GM12878 (cell line): ENCODE measurements around the gene RRM2. TPM values are rescaled to one million over a fixed set of nuclear protein-coding genes. Genes with fewer than 3 reads are reported as not detected.

Experiments
- CBX3 ChIP-seq: fragments of 200-600 bp; sonication (generic); IDR thresholded peaks from 2 replicates; pipeline ENCODE4 v1.6.1; 2016; ENCODE audit warnings: low read depth, borderline replicate concordance
- CREB1 ChIP-seq: IDR thresholded peaks from 2 replicates; pipeline ENCODE4 v1.6.1; 2012; ENCODE audit warnings: low read depth, mild to moderate bottlenecking, inconsistent platforms
- CREM ChIP-seq: IDR thresholded peaks from 2 replicates; pipeline ENCODE4 v1.6.1; 2014; ENCODE audit warnings: antibody characterized with exemption, low read depth
- HDAC2 ChIP-seq: fragments of 200-600 bp; sonication (generic); IDR thresholded peaks from 2 replicates; pipeline ENCODE4 v1.6.1; 2017
- IKZF2 ChIP-seq, 2 experiments: fragments of 450-650 bp; IDR thresholded peaks; 2 replicates each; pipeline ENCODE4 v1.6.1; 2017; ENCODE audit warnings: mild to moderate bottlenecking in 2 of 2, moderate library complexity in 2 of 2
- MYB ChIP-seq: fragments of 150-350 bp; IDR thresholded peaks from 2 replicates; pipeline ENCODE4 v1.6.1; 2014; ENCODE audit warnings: mild to moderate bottlenecking, low read depth, low read length, borderline replicate concordance
- MYC ChIP-seq: IDR thresholded peaks from 2 replicates; pipeline ENCODE4 v1.6.1; 2011; ENCODE audit warnings: mild to moderate bottlenecking, low read length, moderate library complexity, inconsistent platforms; ENCODE audit not compliant: insufficient read depth, insufficient replicate concordance, insufficient read length, severe bottlenecking
- NFXL1 ChIP-seq: fragments of 450-650 bp; IDR thresholded peaks from 2 replicates; pipeline ENCODE4 v1.6.1; 2017; ENCODE audit warnings: antibody characterized with exemption, mild to moderate bottlenecking, borderline replicate concordance
- NFYA ChIP-seq: IDR thresholded peaks from 2 replicates; pipeline ENCODE4 v1.6.1; 2011; ENCODE audit warnings: low read depth, mild to moderate bottlenecking, low read length, improper control_type of control experiment, borderline replicate concordance
- NRF1 ChIP-seq: conservative IDR thresholded peaks from 2 replicates; pipeline ENCODE4 v1.6.1; 2011; ENCODE audit warnings: mild to moderate bottlenecking, low read depth, low read length, improper control_type of control experiment
- RB1 ChIP-seq: fragments of 450-650 bp; formaldehyde crosslinking; IDR thresholded peaks from 2 replicates; pipeline ENCODE4 v1.6.1; 2017; ENCODE audit warnings: mild to moderate bottlenecking, borderline replicate concordance
- SREBF1 ChIP-seq: IDR thresholded peaks from 2 replicates; pipeline ENCODE4 v1.6.1; 2012; ENCODE audit warnings: mild to moderate bottlenecking, low read length
- SREBF2 ChIP-seq: IDR thresholded peaks from 2 replicates; pipeline ENCODE4 v1.6.1; 2012; ENCODE audit warnings: mild to moderate bottlenecking, low read length
- SRF ChIP-seq, 2 experiments: IDR thresholded peaks; 2 replicates each; pipeline ENCODE4 v1.6.1; 2011; ENCODE audit warnings: low read depth in 2 of 2, low read length in 2 of 2, mild to moderate bottlenecking in 1 of 2, moderate library complexity in 1 of 2
- STAT1 ChIP-seq: fragments of 450-650 bp; conservative IDR thresholded peaks from 2 replicates; pipeline ENCODE4 v1.6.1; 2014; ENCODE audit warnings: antibody characterized with exemption, mild to moderate bottlenecking
- TBL1XR1 ChIP-seq: IDR thresholded peaks from 2 replicates; pipeline ENCODE4 v1.6.1; 2012; ENCODE audit warnings: low read depth, low read length, improper control_type of control experiment
- ZBED1 ChIP-seq: IDR thresholded peaks from 2 replicates; pipeline ENCODE4 v1.6.1; 2016; ENCODE audit warnings: borderline replicate concordance
- polyA plus RNA-seq, 11 experiments: library from polyadenylated mRNA; depleted of rRNA in 4 of 11; unstranded in 6 of 11; stranded (reverse) in 5 of 11; fragments of >200 nt; fragmentation: Nextera tagmentation in 4 of 11; fragmentation: Illumina TruSeq in 1 of 11; extraction: Ambion mirVana in 4 of 11; extraction: Trizol in 1 of 11; gene quantifications; 1 replicate in 1 of 11; 2 replicates in 10 of 11; pipeline versions ENCODE4 v1.2.1 to v1.2.3, GENCODE V29; 2011 to 2016; ENCODE audit warnings: inconsistent platforms in 2 of 11, missing spikeins in 2 of 11, low read depth in 1 of 11
- total RNA-seq, 4 experiments: library from RNA; depleted of rRNA in 3 of 4; stranded (reverse); fragments of >200 nt in 3 of 4; fragmentation: Illumina TruSeq in 1 of 4; extraction: Trizol in 1 of 4; gene quantifications; 2 replicates each; pipeline versions ENCODE4 v1.2.1 to v1.2.3, GENCODE V29; 2013 to 2021
- TF ChIP-seq, protein P1 (sequence below): IDR thresholded peaks from 2 replicates; pipeline ENCODE4 v1.6.1; 2012; ENCODE audit warnings: improper control_type of control experiment, low read depth, low read length; ENCODE audit not compliant: insufficient replicate concordance
- TF ChIP-seq, protein P2 (sequence below): IDR thresholded peaks from 2 replicates; pipeline ENCODE4 v1.6.1; 2011; ENCODE audit warnings: low read depth, low read length, improper control_type of control experiment, borderline replicate concordance
- TF ChIP-seq, protein P3 (sequence below): IDR thresholded peaks from 2 replicates; pipeline ENCODE4 v1.6.1; 2011; ENCODE audit warnings: low read depth, mild to moderate bottlenecking, low read length, moderate library complexity, borderline replicate concordance; ENCODE audit errors: extremely low read depth
- TF ChIP-seq, protein P4 (sequence below): IDR thresholded peaks from 2 replicates; pipeline ENCODE4 v1.6.1; 2012; ENCODE audit warnings: low read depth, low read length, improper control_type of control experiment
- TF ChIP-seq, protein P5 (sequence below): fragments of 450-650 bp; IDR thresholded peaks from 2 replicates; pipeline ENCODE4 v1.6.1; 2017; ENCODE audit warnings: borderline replicate concordance

Gene RRM2
- total and polyA plus RNA-seq, 10 of the 15 experiments (the other 5 are each of a cell fraction or from before 2014, with no cell fraction given), result 54.4 to 771 (median 159) TPM

DNA sequence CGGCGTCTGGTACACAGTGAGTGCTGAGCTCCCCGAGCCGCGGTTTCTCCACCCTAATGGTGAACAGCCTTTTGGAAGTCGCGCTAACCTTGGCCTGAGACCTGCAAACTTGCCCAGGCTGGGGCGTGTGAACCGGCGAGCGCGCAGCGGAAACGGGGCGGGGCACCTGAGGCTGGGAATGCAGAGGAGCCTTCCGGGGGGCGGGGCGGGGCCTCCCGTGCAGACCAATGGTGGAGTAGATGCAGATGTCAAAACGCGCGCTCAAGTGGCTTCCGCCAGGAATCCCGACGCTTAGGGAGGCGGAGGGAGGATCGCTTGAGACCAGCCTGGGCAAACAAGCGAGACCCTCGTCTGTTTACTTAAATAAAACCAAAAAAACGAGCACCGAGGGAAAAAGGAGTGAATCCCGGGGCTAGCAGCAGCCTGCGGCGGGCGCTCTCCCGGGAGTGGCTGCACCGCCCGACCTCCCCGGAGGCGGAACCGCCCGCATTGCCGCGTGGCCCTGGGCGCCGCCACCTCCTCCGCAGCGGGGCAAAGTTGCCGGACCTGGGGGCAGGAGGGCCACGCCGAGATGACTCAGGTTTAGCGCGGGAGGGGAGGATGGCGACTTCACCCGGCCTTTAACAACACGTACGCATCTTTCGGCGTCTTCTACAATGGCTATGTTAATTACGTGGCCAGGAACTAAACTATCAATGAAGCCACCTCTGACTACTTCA, 2.2 kb upstream of the RRM2 start (continued):
- TF ChIP-seq CREB1, result peak; percentile 41; the same call in 1 of the 2 replicates
- TF ChIP-seq CREM, result peak; percentile 16
- TF ChIP-seq RB1, result peak; percentile 75; the same call in 1 of the 2 replicates
- peak; percentile 94 for TF ChIP-seq MYC
- TF ChIP-seq NFYA, result no peak
- no peak for TF ChIP-seq STAT1
- TF ChIP-seq TBL1XR1, result no peak
- TF ChIP-seq CBX3, result no peak
- no peak; the same call in 1 of the 2 replicates for TF ChIP-seq ZBED1
- TF ChIP-seq, protein P1, sequence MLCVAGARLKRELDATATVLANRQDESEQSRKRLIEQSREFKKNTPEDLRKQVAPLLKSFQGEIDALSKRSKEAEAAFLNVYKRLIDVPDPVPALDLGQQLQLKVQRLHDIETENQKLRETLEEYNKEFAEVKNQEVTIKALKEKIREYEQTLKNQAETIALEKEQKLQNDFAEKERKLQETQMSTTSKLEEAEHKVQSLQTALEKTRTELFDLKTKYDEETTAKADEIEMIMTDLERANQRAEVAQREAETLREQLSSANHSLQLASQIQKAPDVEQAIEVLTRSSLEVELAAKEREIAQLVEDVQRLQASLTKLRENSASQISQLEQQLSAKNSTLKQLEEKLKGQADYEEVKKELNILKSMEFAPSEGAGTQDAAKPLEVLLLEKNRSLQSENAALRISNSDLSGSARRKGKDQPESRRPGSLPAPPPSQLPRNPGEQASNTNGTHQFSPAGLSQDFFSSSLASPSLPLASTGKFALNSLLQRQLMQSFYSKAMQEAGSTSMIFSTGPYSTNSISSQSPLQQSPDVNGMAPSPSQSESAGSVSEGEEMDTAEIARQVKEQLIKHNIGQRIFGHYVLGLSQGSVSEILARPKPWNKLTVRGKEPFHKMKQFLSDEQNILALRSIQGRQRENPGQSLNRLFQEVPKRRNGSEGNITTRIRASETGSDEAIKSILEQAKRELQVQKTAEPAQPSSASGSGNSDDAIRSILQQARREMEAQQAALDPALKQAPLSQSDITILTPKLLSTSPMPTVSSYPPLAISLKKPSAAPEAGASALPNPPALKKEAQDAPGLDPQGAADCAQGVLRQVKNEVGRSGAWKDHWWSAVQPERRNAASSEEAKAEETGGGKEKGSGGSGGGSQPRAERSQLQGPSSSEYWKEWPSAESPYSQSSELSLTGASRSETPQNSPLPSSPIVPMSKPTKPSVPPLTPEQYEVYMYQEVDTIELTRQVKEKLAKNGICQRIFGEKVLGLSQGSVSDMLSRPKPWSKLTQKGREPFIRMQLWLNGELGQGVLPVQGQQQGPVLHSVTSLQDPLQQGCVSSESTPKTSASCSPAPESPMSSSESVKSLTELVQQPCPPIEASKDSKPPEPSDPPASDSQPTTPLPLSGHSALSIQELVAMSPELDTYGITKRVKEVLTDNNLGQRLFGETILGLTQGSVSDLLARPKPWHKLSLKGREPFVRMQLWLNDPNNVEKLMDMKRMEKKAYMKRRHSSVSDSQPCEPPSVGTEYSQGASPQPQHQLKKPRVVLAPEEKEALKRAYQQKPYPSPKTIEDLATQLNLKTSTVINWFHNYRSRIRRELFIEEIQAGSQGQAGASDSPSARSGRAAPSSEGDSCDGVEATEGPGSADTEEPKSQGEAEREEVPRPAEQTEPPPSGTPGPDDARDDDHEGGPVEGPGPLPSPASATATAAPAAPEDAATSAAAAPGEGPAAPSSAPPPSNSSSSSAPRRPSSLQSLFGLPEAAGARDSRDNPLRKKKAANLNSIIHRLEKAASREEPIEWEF, result no peak
- TF ChIP-seq SREBF2, result no peak
- TF ChIP-seq, protein P2, sequence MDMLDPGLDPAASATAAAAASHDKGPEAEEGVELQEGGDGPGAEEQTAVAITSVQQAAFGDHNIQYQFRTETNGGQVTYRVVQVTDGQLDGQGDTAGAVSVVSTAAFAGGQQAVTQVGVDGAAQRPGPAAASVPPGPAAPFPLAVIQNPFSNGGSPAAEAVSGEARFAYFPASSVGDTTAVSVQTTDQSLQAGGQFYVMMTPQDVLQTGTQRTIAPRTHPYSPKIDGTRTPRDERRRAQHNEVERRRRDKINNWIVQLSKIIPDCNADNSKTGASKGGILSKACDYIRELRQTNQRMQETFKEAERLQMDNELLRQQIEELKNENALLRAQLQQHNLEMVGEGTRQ, result no peak; the same call in 1 of the 2 replicates
- peak; percentile 83 to 84 for TF ChIP-seq IKZF2 (IDR thresholded peaks at IDR 0.05)
- TF ChIP-seq NRF1, result peak; percentile 33; the same call in 1 of the 2 replicates
- no peak for TF ChIP-seq SREBF1
- TF ChIP-seq MYB, result no peak
- TF ChIP-seq, protein P3, sequence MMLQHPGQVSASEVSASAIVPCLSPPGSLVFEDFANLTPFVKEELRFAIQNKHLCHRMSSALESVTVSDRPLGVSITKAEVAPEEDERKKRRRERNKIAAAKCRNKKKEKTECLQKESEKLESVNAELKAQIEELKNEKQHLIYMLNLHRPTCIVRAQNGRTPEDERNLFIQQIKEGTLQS, result no peak
- no peak for TF ChIP-seq NFXL1
- TF ChIP-seq, protein P4, sequence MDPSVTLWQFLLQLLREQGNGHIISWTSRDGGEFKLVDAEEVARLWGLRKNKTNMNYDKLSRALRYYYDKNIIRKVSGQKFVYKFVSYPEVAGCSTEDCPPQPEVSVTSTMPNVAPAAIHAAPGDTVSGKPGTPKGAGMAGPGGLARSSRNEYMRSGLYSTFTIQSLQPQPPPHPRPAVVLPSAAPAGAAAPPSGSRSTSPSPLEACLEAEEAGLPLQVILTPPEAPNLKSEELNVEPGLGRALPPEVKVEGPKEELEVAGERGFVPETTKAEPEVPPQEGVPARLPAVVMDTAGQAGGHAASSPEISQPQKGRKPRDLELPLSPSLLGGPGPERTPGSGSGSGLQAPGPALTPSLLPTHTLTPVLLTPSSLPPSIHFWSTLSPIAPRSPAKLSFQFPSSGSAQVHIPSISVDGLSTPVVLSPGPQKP, result 0 out of 2 replicates have a peak, but pooled peaks have one; percentile 24
- no peak for TF ChIP-seq HDAC2
- TF ChIP-seq, protein P5, sequence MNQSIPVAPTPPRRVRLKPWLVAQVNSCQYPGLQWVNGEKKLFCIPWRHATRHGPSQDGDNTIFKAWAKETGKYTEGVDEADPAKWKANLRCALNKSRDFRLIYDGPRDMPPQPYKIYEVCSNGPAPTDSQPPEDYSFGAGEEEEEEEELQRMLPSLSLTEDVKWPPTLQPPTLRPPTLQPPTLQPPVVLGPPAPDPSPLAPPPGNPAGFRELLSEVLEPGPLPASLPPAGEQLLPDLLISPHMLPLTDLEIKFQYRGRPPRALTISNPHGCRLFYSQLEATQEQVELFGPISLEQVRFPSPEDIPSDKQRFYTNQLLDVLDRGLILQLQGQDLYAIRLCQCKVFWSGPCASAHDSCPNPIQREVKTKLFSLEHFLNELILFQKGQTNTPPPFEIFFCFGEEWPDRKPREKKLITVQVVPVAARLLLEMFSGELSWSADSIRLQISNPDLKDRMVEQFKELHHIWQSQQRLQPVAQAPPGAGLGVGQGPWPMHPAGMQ, result no peak
- no peak; a peak in 1 of 4 replicates for TF ChIP-seq SRF (IDR thresholded peaks at IDR 0.05; ENCODE audit: low read depth in 2 of 2, low read length in 2 of 2)
